Measurements from ENCODE around the gene CD93.

The CD93 gene

DNA sequence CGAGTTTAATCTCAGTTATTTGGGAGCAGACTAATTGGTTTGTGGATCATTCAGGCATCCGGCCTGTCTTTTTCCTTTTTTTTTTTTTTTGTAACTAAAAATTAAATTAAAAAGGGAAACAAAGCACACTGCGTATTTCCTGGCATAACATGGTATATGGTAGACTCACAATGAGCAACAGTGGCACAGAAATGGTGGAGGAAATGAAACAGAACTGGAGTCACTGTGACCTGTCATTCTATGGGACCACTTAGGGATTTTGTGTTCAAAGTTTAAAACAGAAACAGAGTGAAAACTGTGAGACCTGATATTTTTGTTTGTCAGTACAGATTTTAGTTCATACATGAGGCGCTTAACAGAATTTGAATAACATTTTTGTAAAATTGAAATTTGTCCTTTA lies 4.8 kb upstream of the CD93 start:
- in situ Hi-C loops (cut with HindIII; ENCODE audit: low sequenced_read_pairs), result no loop called here
- TF ChIP-seq, protein P1, sequence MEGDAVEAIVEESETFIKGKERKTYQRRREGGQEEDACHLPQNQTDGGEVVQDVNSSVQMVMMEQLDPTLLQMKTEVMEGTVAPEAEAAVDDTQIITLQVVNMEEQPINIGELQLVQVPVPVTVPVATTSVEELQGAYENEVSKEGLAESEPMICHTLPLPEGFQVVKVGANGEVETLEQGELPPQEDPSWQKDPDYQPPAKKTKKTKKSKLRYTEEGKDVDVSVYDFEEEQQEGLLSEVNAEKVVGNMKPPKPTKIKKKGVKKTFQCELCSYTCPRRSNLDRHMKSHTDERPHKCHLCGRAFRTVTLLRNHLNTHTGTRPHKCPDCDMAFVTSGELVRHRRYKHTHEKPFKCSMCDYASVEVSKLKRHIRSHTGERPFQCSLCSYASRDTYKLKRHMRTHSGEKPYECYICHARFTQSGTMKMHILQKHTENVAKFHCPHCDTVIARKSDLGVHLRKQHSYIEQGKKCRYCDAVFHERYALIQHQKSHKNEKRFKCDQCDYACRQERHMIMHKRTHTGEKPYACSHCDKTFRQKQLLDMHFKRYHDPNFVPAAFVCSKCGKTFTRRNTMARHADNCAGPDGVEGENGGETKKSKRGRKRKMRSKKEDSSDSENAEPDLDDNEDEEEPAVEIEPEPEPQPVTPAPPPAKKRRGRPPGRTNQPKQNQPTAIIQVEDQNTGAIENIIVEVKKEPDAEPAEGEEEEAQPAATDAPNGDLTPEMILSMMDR (IDR thresholded peaks at IDR 0.05; ENCODE audit: low read depth, low read length), result no peak
- DNase-seq (ENCODE audit: low read depth, low spot score), result no peak
- no peak overlapping the region for H3K4me3 ChIP-seq (ENCODE audit: low read depth, low read length)

DNA sequence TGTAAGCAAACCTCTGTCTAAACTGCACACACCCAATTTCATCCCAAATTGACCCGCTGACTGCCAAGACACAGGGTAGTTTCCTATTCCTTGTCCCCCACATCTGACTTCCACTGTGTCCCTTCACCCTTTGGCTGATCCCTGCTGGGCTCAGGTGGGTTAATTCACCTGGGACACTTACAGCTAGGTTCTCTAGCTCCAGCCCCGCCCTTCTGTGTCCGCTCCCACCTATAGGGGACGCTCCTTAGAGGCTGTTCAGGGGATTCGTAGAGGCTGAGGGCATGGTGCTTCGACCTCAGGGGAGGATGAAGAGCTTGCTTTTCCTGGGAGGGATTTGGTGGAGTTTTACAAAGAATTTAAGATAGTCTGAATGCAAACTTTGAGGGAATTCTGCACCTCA lies 4.0 kb upstream of the CD93 start:
- H3K4me3 ChIP-seq (ENCODE audit: low read depth, low read length), result no peak overlapping the region
- in situ Hi-C loops (cut with HindIII; ENCODE audit: low sequenced_read_pairs), result no loop called here
- TF ChIP-seq, protein P1 (IDR thresholded peaks at IDR 0.05; ENCODE audit: low read depth, low read length), result no peak
- DNase-seq (ENCODE audit: low read depth, low spot score), result no peak

DNA sequence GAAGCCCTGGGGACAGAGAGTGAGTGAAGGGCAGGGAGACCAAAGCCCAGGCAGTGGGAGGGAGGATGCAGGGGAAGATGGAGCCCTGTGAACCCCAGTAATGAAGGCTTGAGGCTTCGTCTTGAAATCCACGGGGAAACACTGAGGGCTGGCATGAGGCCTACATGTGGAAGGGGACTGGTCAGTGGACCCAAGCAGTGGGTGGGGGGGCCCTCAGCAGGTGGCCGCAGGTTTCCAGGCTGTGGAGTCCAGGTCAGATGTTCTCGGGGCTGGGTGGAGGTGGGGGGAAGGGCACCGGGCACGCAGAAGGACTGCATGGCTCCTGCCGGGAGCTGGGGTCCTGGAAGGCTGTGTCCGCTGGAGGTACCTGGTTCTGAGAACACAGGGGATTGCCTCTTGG lies 2.7 kb upstream of the CD93 start:
- no peak overlapping the region for H3K4me3 ChIP-seq (ENCODE audit: low read depth, low read length)
- in situ Hi-C loops (cut with HindIII; ENCODE audit: low sequenced_read_pairs), result no loop called here
- TF ChIP-seq, protein P1 (IDR thresholded peaks at IDR 0.05; ENCODE audit: low read depth, low read length), result no peak
- no peak for DNase-seq (ENCODE audit: low read depth, low spot score)

DNA sequence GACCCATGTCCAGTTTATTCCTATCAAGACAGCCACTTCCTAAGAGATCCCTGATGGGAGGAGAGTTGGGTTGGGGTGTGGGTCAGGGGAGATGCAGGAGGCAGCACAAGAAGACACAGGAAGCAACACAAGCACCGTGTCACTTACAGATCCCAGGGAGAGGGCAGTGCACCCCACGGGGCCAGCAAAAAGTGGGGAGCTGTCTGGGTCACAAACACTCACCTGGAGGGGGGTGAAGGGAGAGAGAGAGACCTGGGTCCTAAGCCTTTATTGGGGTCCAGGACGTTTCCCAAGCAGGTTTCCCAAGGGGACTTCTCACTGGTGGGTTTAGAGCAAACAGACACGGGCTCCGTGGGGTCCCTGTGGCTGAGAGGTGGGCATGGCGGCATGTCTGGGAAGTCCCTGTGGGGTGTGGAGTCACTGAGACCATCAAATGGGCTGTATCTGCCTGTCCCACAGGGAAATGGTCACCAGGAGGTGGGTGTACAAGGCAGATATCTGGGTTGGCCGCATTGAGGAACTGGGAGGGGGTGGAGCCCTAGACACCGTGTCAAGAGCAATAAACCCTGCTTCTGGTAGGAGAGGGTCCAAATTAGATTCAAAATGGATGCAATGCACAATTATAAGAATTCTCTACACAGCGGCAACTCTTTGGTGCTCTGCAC lies 1.6 kb upstream of the CD93 start:
- TF ChIP-seq, protein P1 (IDR thresholded peaks at IDR 0.05; ENCODE audit: low read depth, low read length), result no peak
- in situ Hi-C loops (cut with HindIII; ENCODE audit: low sequenced_read_pairs), result no loop called here
- no peak overlapping the region for H3K4me3 ChIP-seq (ENCODE audit: low read depth, low read length)
- DNase-seq (ENCODE audit: low read depth, low spot score), result no peak

DNA sequence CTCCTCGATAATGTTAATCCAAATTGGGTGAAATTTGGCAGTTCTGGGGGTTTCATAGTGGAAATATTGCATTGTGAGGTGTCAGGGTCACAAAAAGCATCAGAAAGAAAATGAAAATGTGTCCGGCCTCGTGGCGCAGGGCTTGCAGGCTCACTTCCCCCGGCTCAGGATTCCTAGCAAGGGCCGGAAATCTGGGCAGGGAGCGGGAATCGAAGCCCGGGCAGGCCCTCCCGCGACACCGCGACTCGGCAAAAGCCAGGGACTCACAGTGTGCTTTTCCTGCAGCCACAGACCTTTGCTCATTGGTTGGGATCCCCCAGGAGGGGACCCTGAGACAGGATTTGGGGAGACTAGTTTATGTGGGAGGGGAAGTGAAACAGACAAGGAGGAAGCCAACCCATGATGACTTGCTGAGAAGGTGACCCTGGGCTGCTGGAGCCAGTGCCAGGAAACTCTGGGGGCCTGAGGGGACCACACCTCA lies 847 bp upstream of the CD93 start:
- no peak for DNase-seq (ENCODE audit: low read depth, low spot score)
- TF ChIP-seq, protein P1 (IDR thresholded peaks at IDR 0.05; ENCODE audit: low read depth, low read length), result no peak
- in situ Hi-C loops (cut with HindIII; ENCODE audit: low sequenced_read_pairs), result no loop called here
- no peak overlapping the region for H3K4me3 ChIP-seq (ENCODE audit: low read depth, low read length)

DNA sequence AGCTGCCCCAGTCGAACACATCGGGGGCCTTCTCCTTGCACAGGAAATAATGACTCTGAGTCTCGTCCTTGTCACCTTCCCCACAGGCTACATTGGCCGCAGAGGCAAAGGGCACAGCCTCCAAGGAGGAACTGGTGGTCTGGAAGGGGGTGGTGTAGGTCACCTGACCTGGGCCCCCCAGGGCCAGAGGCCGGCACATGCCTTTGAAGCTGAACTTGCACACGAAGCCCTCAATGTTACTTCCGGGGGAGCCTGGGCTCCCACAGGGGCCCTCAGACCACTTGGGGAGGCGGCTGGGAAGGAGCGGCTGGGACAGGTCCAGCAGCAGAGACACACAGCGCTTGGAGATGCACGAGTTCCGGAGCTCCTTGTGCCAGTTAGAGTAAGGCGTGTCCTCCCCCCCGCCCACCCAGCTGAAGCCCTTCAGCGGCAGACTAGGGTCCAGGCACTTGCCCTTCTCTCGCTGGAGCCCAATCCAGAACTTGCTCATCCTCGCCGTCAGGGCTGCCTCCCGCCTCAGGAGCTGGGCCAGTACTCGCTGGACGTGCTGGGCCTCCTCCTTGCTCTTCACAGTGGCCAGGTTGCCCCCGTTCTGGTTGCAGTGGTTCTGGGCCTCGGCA lies 578 bp downstream of the CD93 start:
- TF ChIP-seq, protein P1 (IDR thresholded peaks at IDR 0.05; ENCODE audit: low read depth, low read length), result no peak
- no peak overlapping the region for H3K4me3 ChIP-seq (ENCODE audit: low read depth, low read length)
- no peak for DNase-seq (ENCODE audit: low read depth, low spot score)
- in situ Hi-C loops (cut with HindIII; ENCODE audit: low sequenced_read_pairs), result no loop called here

Measured in astrocyte of the spinal cord (primary cell).